GM18508 (cell line): ENCODE measurements around the gene YBX2.
"Not testable (repeated sequence)": the region's sequence is repeated elsewhere in the genome, so short reads cannot be mapped to it uniquely, and the experiment has no call there.

Experiments
- ATAC-seq: cut with Tn5 transposase; IDR thresholded peaks from one replicate; pipeline ENCODE4 v1.9.1; 2021; ENCODE audit warnings: moderate number of reproducible peaks; ENCODE audit not compliant: insufficient read depth, unreplicated experiment

Gene YBX2

GRCh38 chr17:7251661-7252175 is 42.7 kb downstream of the YBX2 start, which contains the start of gene CTDNEP1:
Gene CTDNEP1, minus strand, starts transcription at chr17:7251734. Its CDS starts 438 bp downstream, at chr17:7251296.
- peak; percentile 63 for ATAC-seq

- no peak for ATAC-seq
These were observed 43.5 kb downstream of the YBX2 start for GRCh38 chr17:7250695-7251627.

DNA sequence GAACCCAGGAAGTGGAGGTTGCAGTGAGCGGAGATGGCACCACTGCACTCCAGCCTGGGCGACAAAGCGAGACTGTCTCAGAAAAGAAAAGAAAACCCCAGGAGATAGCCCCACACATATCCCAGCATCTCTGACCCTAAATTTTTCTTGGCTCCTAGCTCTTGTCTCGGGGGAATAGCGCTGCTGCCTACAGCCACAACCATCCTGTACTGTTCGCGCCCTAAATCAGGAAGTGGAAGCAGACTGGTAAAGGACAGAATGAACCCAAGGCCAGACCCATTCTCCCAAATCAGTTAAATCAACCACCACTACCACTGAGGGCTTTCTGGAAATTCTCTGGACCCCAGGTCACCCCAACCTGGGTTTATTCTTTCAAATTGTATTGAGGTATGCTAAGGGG is 44.6 kb downstream of the YBX2 start:
- ATAC-seq, result no peak

GRCh38 chr17:7249214-7249613 is 45.2 kb downstream of the YBX2 start:
- no peak for ATAC-seq

DNA sequence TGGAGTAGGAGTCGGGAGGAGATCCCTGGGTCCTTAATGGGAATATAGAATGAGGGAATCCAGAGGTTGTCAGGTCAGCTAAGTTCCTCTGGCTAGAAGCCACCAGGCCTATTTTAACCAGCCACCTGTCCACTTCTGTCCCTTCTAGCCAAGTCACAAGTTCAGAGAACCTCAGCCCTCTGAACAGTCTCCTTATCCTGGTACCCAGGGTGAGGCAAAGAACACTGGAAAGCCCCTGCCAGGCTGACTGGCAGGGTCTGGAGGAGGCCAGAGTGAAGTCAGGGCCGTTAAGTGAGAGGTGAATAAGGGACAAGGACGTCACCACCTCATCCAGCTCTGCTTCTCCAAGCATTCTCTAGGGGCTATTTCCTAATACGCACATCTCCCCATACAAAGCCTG is 45.6 kb downstream of the YBX2 start:
- no peak for ATAC-seq

GRCh38 chr17:7246779-7247178 is 47.7 kb downstream of the YBX2 start:
- ATAC-seq, result no peak

GRCh38 chr17:7243838-7244237 is 50.6 kb downstream of the YBX2 start:
- not testable (repeated sequence) for ATAC-seq

- no peak for ATAC-seq
These were observed 51.0 kb downstream of the YBX2 start for GRCh38 chr17:7243453-7243729.

- peak; percentile 41 for ATAC-seq
These were observed 51.6 kb downstream of the YBX2 start for GRCh38 chr17:7242717-7243452.

DNA sequence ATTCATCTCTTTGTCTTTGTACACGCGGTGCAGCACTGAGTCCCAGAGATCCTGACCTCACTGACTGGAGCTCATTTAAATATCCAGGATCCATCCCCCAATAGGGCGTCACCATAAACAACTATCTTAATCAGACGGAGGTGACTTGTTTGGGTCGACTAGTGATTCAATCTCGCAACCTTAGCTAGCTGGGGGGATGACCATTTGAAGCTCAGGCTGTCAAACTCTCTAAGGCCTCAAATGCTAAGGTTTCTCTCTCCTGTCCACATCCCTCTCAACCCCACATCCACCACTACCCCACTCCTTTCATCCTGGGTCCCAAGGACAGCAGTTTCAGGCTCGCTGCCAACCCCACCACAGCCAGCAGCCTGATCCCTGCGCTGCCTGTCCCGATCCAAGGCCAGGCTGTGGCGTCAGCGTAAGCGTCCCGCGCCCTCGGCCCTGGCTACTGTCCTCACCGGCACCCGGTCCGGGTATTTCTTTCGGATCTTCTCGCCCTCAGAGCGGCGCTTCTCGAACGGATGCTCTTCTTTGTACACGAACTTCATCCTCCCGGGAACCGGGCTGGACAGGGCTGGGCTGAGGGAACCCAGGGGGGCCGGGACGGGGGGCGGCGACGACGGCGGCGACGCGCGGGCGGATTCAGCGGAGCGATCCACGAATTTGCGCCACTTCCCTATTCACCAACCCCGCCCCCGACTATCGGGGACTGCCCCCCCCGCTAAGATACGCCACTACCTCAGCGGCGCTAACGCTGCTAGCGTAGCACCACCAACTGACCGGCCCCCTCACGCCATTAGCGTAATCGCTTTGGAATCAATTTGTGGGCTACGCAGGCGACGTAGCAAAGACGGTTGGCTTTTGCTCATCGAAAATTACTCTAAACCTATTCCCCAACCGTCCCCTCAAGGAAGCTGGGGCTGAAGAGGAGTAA is 52.4 kb downstream of the YBX2 start, which contains the start of gene GABARAP:
GABARAP (minus strand) TSS at position 667 of the 934 bp plus-strand sequence; CDS start at position 548, 119 bp downstream.
- peak; percentile 9 for ATAC-seq

DNA sequence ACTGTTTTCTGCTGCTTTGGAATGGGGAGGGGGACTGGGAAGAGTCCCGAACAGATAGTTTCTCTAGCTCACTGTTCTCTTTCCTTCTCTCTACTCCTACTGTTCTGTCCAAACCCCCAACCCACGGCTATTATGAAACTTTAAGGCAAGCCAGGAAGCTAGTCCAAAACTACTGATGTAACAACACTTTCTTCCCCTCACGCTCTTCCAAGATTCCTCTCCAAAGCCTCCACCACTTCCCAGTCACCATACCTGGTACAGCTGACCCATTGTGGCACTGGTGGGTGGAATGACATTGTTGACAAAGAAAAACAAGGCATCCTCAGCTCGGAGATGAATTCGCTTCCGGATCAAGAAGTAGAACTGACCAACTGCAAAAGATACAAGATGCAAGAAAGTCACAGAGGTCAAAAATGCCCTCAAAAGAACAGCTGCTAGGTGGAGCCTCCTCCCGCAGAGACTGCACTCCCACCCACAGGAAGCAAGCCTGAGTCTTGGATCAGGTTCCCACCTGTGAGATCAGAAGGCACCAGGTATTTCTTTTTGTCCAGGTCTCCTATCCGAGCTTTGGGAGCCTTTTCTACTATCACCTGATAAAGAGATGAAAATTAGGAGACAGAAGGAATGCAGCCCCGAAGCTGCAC is 53.2 kb downstream of the YBX2 start:
- ATAC-seq, result no peak

- no peak for ATAC-seq
These were observed 54.1 kb downstream of the YBX2 start for GRCh38 chr17:7240375-7240774.

DNA sequence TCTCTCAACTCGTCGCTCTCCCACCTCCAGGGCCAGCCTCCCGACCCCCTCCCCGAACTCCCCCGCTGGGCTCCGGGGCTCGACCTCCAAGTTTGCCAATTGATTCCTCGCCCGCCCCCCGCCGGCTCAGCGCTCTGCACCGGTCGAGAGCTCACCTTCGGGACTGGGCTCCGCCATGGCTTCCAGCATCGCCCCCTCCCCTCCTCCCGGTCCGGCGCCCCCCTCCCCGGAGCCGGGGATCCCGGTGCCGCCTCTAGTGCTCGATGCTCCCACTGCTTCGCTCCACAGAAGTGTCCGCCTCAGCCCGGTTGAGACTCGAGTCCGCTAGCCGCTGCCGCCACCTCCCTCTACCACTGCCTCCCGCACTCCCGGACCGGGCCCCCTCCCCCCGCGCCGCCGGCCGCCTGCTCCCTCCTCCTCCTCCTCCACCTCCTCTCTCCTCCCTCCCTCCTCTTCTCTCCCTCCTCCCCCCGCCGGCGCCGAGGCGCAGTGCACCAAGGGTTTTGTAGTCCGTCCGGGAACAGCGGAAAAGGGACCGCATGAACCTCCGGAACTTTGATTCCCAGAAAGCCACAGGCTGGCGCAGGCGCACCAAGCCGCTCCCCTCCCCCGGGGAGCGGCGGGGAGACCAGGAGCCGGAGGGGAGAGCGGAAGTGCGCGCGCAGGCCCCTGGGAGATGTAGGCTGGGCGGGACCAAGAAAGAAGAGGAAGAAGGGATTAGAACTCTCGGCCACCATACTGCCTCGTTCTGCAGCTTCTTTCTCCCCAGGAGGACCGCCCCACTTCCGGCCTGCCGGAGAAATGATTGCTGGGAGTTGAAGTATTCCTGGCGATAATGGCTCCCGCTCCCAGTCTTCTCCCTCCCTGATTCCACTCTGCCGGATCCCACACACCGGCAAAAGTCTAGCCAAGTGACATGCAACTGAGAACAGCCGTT is 55.1 kb downstream of the YBX2 start, which contains the start of gene PHF23:
PHF23 (minus strand) TSS at position 367 of the 937 bp plus-strand sequence; CDS start at position 189, 178 bp downstream.
- no peak for ATAC-seq

DNA sequence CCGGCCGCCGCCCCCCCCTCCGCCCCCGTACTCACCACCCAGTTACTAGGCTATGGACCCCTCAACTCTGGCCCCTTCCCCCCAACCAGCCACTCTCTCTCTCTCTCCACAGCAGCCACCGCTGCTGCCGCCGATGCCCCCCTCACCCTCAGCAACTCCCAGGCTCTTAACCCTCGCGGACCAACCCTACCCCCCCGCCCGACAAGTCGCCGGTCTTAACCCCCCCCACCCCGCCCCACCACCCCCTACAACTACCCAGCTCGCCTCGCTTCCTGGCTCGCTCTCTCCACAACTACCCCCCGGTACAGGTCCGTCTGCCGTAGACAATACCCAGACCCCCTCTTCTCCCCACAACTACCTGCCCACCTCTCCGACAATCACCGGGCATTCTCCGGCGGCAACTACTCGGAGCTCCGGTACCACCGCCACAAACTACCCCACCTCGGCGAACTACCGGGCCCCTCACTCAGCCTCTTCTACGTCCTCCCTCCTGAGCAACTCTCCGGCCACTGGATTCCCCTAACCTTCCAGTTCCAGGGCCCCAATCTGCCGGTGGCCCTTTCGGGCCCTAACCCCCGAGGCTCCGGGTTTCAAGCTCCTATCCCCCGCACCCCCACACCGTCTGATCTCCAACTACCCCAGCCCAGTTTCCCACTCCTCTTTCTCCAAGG is 55.9 kb downstream of the YBX2 start:
- ATAC-seq, result no peak
